Adrenal gland (tissue), 12 donors: ENCODE data around the gene ECM1. TPM values are rescaled to one million over a fixed set of nuclear protein-coding genes. Genes with fewer than 3 reads are reported as not detected.
A peak's percentile ranks its signal among the peaks of the same experiment; 100 is the strongest.

Experiments
- DNase-seq, 7 donors: peaks; one replicate each; pipeline ENCODE4 v3.0.0-alpha.2; 2019 to 2020
- H3K27ac ChIP-seq, 5 donors: fragments of 200-600 bp; sonication (generic) in 4 of 5; 1 replicate in 3 of 5; 2 replicates in 2 of 5; pipeline versions ENCODE4 v1.5.1 to v1.8.0; 2016 to 2020; ENCODE audit warnings: mild to moderate bottlenecking in 1 of 5
- H3K27me3 ChIP-seq: fragments of 200-600 bp; 2 replicates; pipeline ENCODE4 v1.8.0; 2021
- H3K36me3 ChIP-seq, 2 donors: fragments of 200-600 bp; replicated peaks in 1 of 2; 1 replicate in 1 of 2; 2 replicates in 1 of 2; pipeline versions ENCODE4 v1.5.1 to v1.8.0; 2018 to 2022
- H3K4me1 ChIP-seq, 2 donors: fragments of 200-600 bp; replicated peaks in 1 of 2; 1 replicate in 1 of 2; 2 replicates in 1 of 2; pipeline versions ENCODE4 v1.5.1 to v1.8.0; 2018 to 2021
- H3K4me3 ChIP-seq, 4 donors: fragments of 200-600 bp; sonication (generic) in 3 of 4; one replicate each; pipeline ENCODE4 v1.5.1; 2016 to 2018
- H3K9me3 ChIP-seq, 3 donors: fragments of 200-600 bp; sonication (generic) in 1 of 3; replicated peaks in 1 of 3; 1 replicate in 2 of 3; 2 replicates in 1 of 3; pipeline versions ENCODE4 v1.5.1 to v1.8.0; 2016 to 2021
- CTCF ChIP-seq, 6 experiments: fragments of 450-650 bp in 4 of 6; fragments of 200-600 bp in 2 of 6; sonication (generic) in 1 of 6; IDR thresholded peaks; 1 replicate in 5 of 6; 2 replicates in 1 of 6; pipeline versions ENCODE4 v1.5.1 to v1.8.0; 2016 to 2021; ENCODE audit warnings: antibody characterized with exemption in 6 of 6, mild to moderate bottlenecking in 2 of 6, moderate library complexity in 1 of 6
- POLR2A ChIP-seq, 2 donors: fragments of 450-650 bp; IDR thresholded peaks; one replicate each; pipeline ENCODE4 v1.6.1; 2017; ENCODE audit warnings: antibody characterized with exemption in 2 of 2, mild to moderate bottlenecking in 2 of 2, moderate library complexity in 1 of 2
- WGBS, 4 donors: extraction: QIAGEN DNeasy Blood & Tissue Kit in 2 of 4; methylation state at CpG; one replicate each; pipeline versions ENCODE4 v1.1.5 to v1.1.7; 2013 to 2017; 5-methylcytosine and 5-hydroxymethylcytosine counted together
- intact Hi-C, 2 donors: fragments of 100-400 bp; cut with DNase I; formaldehyde crosslinking; loops; one replicate each; pipeline versions ENCODE4 v1.14.1 to v1.15.0; 2022 to 2023
- polyA plus RNA-seq, 3 donors: library from polyadenylated mRNA; stranded (reverse); fragments of 200-250 nt in 2 of 3; fragments of 350-450 nt in 1 of 3; fragmentation: Illumina TruSeq in 1 of 3; extraction: RNeasy Lipid Tissue Mini Kit (QIAGEN cat#74804) in 1 of 3; gene quantifications; one replicate each; pipeline ENCODE4 v1.2.3, GENCODE V29; 2013 to 2014
- total RNA-seq, 9 donors: library from RNA; depleted of rRNA in 4 of 9; stranded (reverse); fragments of >200 nt in 4 of 9; fragments of 120-200 nt in 1 of 9; fragmentation: NEBNext Ultra II Directional in 1 of 9; extraction: Animal tissue kit (Norgen Biotek cat#: 25700) in 1 of 9; gene quantifications; one replicate each; pipeline versions ENCODE4 v1.1.0 to v1.2.4, GENCODE V29; 2013 to 2023
- donor health status: healthy with polysubstance abuse.
- donor health status: Bipolar disorder and iron deficiency.
- donor health status: DM: yes; HTN: yes; CAD: no.
- donor health status: DM: no; HTN: no; CAD: no.
- donor health status: DM: no; HTN: no; CAD: no.
- donor health status: DM: yes; HTN: yes; CAD: no.

ECM1 gene
- total and polyA plus RNA-seq, 12 donors = 5.4 to 63.0 (median 26.2) TPM

GRCh38 chr1:150479927-150480352 is 28.0 kb upstream of the ECM1 start:
- H3K4me1 ChIP-seq = peaks cover 0 to under 1% of the 10 kb centered on the region in 2 donors
- 42 to 53% (median 43%) methylated on average over 2 of the region's 2 CpGs for WGBS, 4 donors
- DNase-seq = no peak
- H3K9me3 ChIP-seq = no peaks in the 10 kb centered on the region
- intact Hi-C loops = no loop called here
- no peaks in the 10 kb centered on the region for H3K36me3 ChIP-seq
- H3K27ac ChIP-seq = no peak overlapping the region
- TF ChIP-seq CTCF (IDR thresholded peaks at IDR 0.05) = no peak
- no peak for TF ChIP-seq POLR2A (IDR thresholded peaks at IDR 0.05)
- no peaks in the 10 kb centered on the region for H3K27me3 ChIP-seq
- no peak overlapping the region for H3K4me3 ChIP-seq

GRCh38 chr1:150484431-150484830 is 23.5 kb upstream of the ECM1 start:
- intact Hi-C loops = no loop called here
- no peaks in the 10 kb centered on the region for H3K27me3 ChIP-seq
- no peak for DNase-seq
- no peaks in the 10 kb centered on the region for H3K9me3 ChIP-seq
- H3K36me3 ChIP-seq = peaks cover 0 to 6% of the 10 kb centered on the region in 2 donors
- H3K4me3 ChIP-seq = no peak overlapping the region
- peaks cover 7 to 14% of the 10 kb centered on the region in 2 donors for H3K4me1 ChIP-seq
- TF ChIP-seq CTCF (IDR thresholded peaks at IDR 0.05) (no peak), POLR2A (IDR thresholded peaks at IDR 0.05) (no peak)
- WGBS, 4 donors = 85 to 88% (median 86%) methylated on average over 5 of the region's 5 CpGs
- no peak overlapping the region for H3K27ac ChIP-seq

GRCh38 chr1:150484861-150485260 is 23.0 kb upstream of the ECM1 start:
- 14 to 24% (median 18%) methylated on average over 2 of the region's 2 CpGs for WGBS, 4 donors
- DNase-seq = peak in 1 of 7 donors; percentile 27
- Histone ChIP-seq H3K4me3 (no peak overlapping the region), H3K9me3 (no peaks in the 10 kb centered on the region), H3K27me3 (no peaks in the 10 kb centered on the region), H3K36me3 (peaks cover 0 to 10% of the 10 kb centered on the region in 2 donors), H3K4me1 (peaks cover 7 to 14% of the 10 kb centered on the region in 2 donors), H3K27ac (no peak overlapping the region)
- intact Hi-C loops = no loop called here
- TF ChIP-seq CTCF (IDR thresholded peaks at IDR 0.05) (no peak), POLR2A (IDR thresholded peaks at IDR 0.05) (no peak)

GRCh38 chr1:150486966-150487762 is 20.7 kb upstream of the ECM1 start, which contains the start of gene TARS2:
TARS2 (plus strand) TSS chr1:150487419; CDS start chr1:150487451, 32 bp downstream.
- Histone ChIP-seq H3K4me3 (peak within 1 kb of the TSS; percentile 53 to 84 (median 59)), H3K27me3 (no peaks in the 10 kb centered on the region), H3K27ac (peak within 1 kb of the TSS in 4 of 5 donors; percentile 47 to 80 (median 52)), H3K36me3 (peaks cover 0 to 29% of the 10 kb centered on the region in 2 donors), H3K4me1 (peaks cover 7 to 14% of the 10 kb centered on the region in 2 donors), H3K9me3 (no peaks in the 10 kb centered on the region)
- intact Hi-C loops = no loop called here
- peak; percentile 96 to 99 (median 98) for DNase-seq
- WGBS, 4 donors = 0% methylated on average over 25 to 30 of the region's 30 CpGs
- TF ChIP-seq CTCF (IDR thresholded peaks at IDR 0.05) (peak; percentile 39 to 78 (median 52)), POLR2A (IDR thresholded peaks at IDR 0.05) (peak in 1 of 2 donors; percentile 60)
